OCI-LY1 (cell line): ENCODE data around the gene POLR2L.

Experiments
- CTCF ChIP-seq: fragments of 200-600 bp; sonication (generic), shearing (Covaris generic); IDR thresholded peaks from 2 replicates; pipeline ENCODE4 v1.5.1; 2017; ENCODE audit warnings: mild to moderate bottlenecking, antibody characterized with exemption, low read length, moderate library complexity, mixed read lengths
- EZH2 ChIP-seq: fragments of 200-600 bp; sonication (generic), shearing (Covaris generic); IDR thresholded peaks from 2 replicates; pipeline ENCODE4 v1.8.0; 2017; ENCODE audit warnings: borderline replicate concordance, mixed run types, mild to moderate bottlenecking, antibody characterized with exemption, low read length, moderate library complexity, mixed read lengths

GRCh38 chr11:790721-791564 is 51.4 kb downstream of the POLR2L start:
- TF ChIP-seq CTCF: no peak
- TF ChIP-seq EZH2: no peak
